ENCODE results near the gene USP31.

Gene USP31

GRCh38 chr16:23131931-23132621 is 17.2 kb downstream of the USP31 start:
- TF ChIP-seq, protein P1, sequence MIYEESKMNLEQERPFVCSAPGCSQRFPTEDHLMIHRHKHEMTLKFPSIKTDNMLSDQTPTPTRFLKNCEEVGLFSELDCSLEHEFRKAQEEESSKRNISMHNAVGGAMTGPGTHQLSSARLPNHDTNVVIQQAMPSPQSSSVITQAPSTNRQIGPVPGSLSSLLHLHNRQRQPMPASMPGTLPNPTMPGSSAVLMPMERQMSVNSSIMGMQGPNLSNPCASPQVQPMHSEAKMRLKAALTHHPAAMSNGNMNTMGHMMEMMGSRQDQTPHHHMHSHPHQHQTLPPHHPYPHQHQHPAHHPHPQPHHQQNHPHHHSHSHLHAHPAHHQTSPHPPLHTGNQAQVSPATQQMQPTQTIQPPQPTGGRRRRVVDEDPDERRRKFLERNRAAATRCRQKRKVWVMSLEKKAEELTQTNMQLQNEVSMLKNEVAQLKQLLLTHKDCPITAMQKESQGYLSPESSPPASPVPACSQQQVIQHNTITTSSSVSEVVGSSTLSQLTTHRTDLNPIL (CRISPR knock-in tag; IDR thresholded peaks at IDR 0.05; ENCODE audit: low read depth), result peak; percentile 28; the same call in 1 of the 2 replicates
- no peak for TF ChIP-seq PATZ1 (CRISPR knock-in tag; IDR thresholded peaks at IDR 0.05; ENCODE audit: borderline replicate concordance)
- no peak for ATAC-seq

DNA sequence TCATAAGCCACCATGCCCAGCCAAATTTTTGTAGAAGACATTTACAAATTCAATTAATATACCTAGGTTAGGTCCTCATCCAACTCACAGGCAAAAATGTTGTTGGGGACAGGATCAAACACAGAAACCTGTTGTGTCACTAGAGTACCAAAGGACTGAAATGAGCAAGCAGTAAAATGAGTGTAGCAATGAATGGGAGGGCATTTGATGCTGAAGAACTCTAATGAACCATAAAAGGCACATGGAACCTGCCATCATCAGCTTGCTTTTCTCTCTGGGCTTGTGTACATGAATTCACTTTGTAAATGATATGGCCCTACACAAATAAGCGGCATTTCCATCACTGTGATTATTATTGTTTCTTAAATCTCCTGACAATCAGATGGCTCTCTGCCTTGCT is 17.8 kb downstream of the USP31 start:
- ATAC-seq, result no peak
- TF ChIP-seq PATZ1 (CRISPR knock-in tag; IDR thresholded peaks at IDR 0.05; ENCODE audit: borderline replicate concordance) (no peak), SNAI2 (CRISPR knock-in tag; IDR thresholded peaks at IDR 0.05) (no peak), PPARA (CRISPR knock-in tag; IDR thresholded peaks at IDR 0.05; ENCODE audit: borderline replicate concordance) (no peak), ZC3H10 (CRISPR knock-in tag; IDR thresholded peaks at IDR 0.05) (no peak), ZFP3 (CRISPR knock-in tag; IDR thresholded peaks at IDR 0.05) (no peak), ZNF70 (CRISPR knock-in tag; IDR thresholded peaks at IDR 0.05) (no peak)

GRCh38 chr16:23131036-23131435 is 18.2 kb downstream of the USP31 start:
- TF ChIP-seq TOX (CRISPR knock-in tag; IDR thresholded peaks at IDR 0.05; ENCODE audit: borderline replicate concordance) (no peak), ZC3H10 (CRISPR knock-in tag; IDR thresholded peaks at IDR 0.05) (no peak), ZFP3 (CRISPR knock-in tag; IDR thresholded peaks at IDR 0.05) (no peak), ISL1 (CRISPR knock-in tag; IDR thresholded peaks at IDR 0.05) (no peak), RARB (CRISPR knock-in tag; IDR thresholded peaks at IDR 0.05) (no peak), ESRRG (CRISPR knock-in tag; IDR thresholded peaks at IDR 0.05) (no peak), ZNF70 (CRISPR knock-in tag; IDR thresholded peaks at IDR 0.05) (no peak), TSHZ2 (CRISPR knock-in tag; IDR thresholded peaks at IDR 0.05) (no peak), GLIS3 (CRISPR knock-in tag; IDR thresholded peaks at IDR 0.05) (no peak)
- no peak for ATAC-seq

GRCh38 chr16:23129686-23130085 is 19.6 kb downstream of the USP31 start:
- no peak for TF ChIP-seq TOX (CRISPR knock-in tag; IDR thresholded peaks at IDR 0.05; ENCODE audit: borderline replicate concordance)
- TF ChIP-seq ISL1 (CRISPR knock-in tag; IDR thresholded peaks at IDR 0.05), result no peak
- TF ChIP-seq TSHZ2 (CRISPR knock-in tag; IDR thresholded peaks at IDR 0.05), result no peak
- no peak for ATAC-seq

DNA sequence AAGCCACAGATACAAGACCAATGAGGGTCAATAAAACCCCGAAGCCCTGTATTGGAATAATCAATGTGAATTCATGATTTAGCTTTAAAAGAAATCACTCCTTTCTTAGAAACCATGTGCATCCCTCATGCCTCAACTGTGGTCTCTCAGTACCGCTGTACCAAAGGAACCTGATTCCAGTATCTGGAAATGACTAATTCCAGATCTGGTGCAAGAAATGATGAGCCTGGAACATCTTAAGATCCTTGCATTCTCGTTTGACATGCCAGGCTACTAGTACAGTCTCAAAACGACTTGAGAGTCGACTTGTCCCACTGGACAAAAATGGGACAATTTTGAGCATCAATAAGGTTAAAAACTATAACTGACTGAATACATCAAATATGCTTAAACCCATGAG is 21.2 kb downstream of the USP31 start:
- no peak for ATAC-seq
- no peak for TF ChIP-seq ZNF70 (CRISPR knock-in tag; IDR thresholded peaks at IDR 0.05)
- TF ChIP-seq PATZ1 (CRISPR knock-in tag; IDR thresholded peaks at IDR 0.05; ENCODE audit: borderline replicate concordance), result no peak
- TF ChIP-seq ARNTL (CRISPR knock-in tag; IDR thresholded peaks at IDR 0.05; ENCODE audit: borderline replicate concordance, low read depth), result no peak
- no peak for TF ChIP-seq TOX (CRISPR knock-in tag; IDR thresholded peaks at IDR 0.05; ENCODE audit: borderline replicate concordance)

Data from SK-N-SH treated with all-trans-retinoic acid at 6 μM for 48 hours (cell line).